IPS-18a (cell line): ENCODE results near the gene BOC.

Experiments
- H3K27ac ChIP-seq: one replicate; pipeline ENCODE4 v1.5.1; 2013; ENCODE audit warnings: low read length
- H3K27me3 ChIP-seq: one replicate; pipeline ENCODE4 v1.6.1; 2013; ENCODE audit warnings: mild to moderate bottlenecking, low read length; ENCODE audit not compliant: control insufficient read depth, insufficient read depth
- H3K36me3 ChIP-seq: one replicate; pipeline ENCODE4 v1.6.1; 2013; ENCODE audit warnings: low read depth, low read length; ENCODE audit not compliant: control insufficient read depth
- H3K4me1 ChIP-seq: one replicate; pipeline ENCODE4 v1.6.1; 2013; ENCODE audit warnings: low read depth, low read length; ENCODE audit not compliant: control insufficient read depth
- H3K4me3 ChIP-seq: one replicate; pipeline ENCODE4 v1.5.1; 2013; ENCODE audit warnings: low read length
- H3K9ac ChIP-seq: one replicate; pipeline ENCODE4 v1.6.1; 2013; ENCODE audit warnings: mild to moderate bottlenecking, low read length, moderate library complexity
- H3K9me3 ChIP-seq: one replicate; pipeline ENCODE4 v1.6.1; 2013; ENCODE audit warnings: low read depth, low read length; ENCODE audit not compliant: control insufficient read depth

Gene BOC

DNA sequence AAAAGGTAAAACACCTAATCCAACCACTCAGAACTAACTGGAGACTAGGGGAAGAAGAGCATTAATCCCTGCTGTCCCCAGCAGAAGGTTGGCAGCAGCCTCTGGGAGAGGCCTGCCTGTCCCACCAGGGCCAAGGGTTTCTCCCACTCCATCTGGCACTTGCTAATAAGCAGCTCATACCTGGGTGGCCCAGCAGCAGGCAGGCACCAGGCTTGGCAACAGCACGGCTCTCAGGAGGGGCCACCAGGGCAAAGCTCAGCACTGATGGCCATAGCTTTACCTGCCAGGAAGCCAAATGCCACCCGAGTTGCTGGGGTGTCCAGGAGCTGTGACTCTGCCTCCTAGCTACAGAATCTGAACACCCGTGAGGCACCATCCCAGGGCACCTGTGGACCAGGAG is 58.3 kb downstream of the BOC start:
- peaks cover 21% of the 10 kb centered on the region for H3K36me3 ChIP-seq
- no peak overlapping the region for H3K4me3 ChIP-seq
- H3K27ac ChIP-seq: no peak overlapping the region
- no peaks in the 10 kb centered on the region for H3K27me3 ChIP-seq
- no peaks in the 10 kb centered on the region for H3K9me3 ChIP-seq
- H3K9ac ChIP-seq: no peak overlapping the region
- H3K4me1 ChIP-seq: peaks cover 27% of the 10 kb centered on the region

DNA sequence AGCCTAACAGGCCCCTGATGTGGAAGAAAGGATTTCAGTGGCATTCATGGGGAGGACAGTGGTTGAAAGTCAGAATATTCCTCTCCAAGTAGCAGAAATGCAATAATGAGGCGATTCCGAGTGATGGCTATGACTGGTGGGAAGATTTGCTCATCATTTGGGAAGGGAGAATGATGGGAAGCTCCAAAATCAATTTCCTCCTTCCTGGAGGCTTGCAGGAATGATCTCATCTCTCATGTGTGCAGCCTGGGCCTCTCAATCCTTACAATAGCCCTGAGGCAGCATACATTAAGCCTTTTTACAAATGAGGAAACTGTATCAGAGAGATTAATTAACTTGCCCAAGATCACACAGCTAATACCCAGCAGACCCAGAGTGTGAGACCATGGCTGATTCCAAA is 58.7 kb downstream of the BOC start:
- Histone ChIP-seq H3K9me3 (no peaks in the 10 kb centered on the region), H3K36me3 (peaks cover 23% of the 10 kb centered on the region), H3K4me1 (peaks cover 23% of the 10 kb centered on the region)

DNA sequence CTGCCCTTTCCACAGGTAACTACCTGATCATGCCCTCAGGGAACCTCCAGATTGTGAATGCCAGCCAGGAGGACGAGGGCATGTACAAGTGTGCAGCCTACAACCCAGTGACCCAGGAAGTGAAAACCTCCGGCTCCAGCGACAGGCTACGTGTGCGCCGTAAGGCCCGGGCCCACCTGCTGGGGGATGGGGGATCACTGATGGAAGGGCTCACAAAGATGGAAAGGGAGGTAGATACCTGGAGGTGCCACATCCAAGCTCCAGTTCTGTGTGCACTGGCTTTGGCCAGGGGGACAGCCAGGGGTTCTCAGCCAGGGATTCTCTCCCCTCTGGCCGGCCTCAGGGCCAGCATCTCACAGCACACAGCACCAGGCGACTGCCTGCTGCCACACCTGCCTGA is 59.4 kb downstream of the BOC start:
- no peak overlapping the region for H3K4me3 ChIP-seq
- H3K4me1 ChIP-seq: peaks cover 19% of the 10 kb centered on the region
- H3K27ac ChIP-seq: no peak overlapping the region
- no peaks in the 10 kb centered on the region for H3K9me3 ChIP-seq
- H3K9ac ChIP-seq: no peak overlapping the region
- H3K27me3 ChIP-seq: no peaks in the 10 kb centered on the region
- H3K36me3 ChIP-seq: peaks cover 23% of the 10 kb centered on the region

More for the DNA sequence above, 58.7 kb downstream of the BOC start:
- no peaks in the 10 kb centered on the region for H3K27me3 ChIP-seq
- no peak overlapping the region for H3K27ac ChIP-seq
- H3K9ac ChIP-seq: no peak overlapping the region
- H3K4me3 ChIP-seq: no peak overlapping the region

DNA sequence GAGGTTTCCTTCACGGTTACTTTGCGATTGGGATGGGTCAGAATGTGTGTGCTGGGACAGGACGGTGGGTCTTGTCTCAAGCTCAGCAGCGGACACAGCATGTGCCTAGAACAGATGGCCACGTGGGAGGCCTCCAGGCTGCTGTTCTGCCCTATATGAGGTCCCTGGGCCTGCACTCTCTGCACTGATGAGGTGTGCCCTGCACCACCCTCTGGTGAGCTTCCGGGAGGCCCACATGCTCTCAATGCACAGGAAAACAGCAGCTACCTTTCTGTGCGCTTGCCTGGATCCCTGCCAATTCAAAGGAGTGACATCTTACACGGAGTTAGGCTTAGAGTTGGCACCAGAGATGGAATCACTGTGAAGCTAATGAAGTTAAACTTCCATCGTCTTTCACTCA is 59.8 kb downstream of the BOC start:
- Histone ChIP-seq H3K9me3 (no peaks in the 10 kb centered on the region), H3K9ac (no peak overlapping the region), H3K27ac (no peak overlapping the region), H3K4me3 (no peak overlapping the region), H3K27me3 (no peaks in the 10 kb centered on the region), H3K36me3 (peaks cover 23% of the 10 kb centered on the region), H3K4me1 (peaks cover 19% of the 10 kb centered on the region)

DNA sequence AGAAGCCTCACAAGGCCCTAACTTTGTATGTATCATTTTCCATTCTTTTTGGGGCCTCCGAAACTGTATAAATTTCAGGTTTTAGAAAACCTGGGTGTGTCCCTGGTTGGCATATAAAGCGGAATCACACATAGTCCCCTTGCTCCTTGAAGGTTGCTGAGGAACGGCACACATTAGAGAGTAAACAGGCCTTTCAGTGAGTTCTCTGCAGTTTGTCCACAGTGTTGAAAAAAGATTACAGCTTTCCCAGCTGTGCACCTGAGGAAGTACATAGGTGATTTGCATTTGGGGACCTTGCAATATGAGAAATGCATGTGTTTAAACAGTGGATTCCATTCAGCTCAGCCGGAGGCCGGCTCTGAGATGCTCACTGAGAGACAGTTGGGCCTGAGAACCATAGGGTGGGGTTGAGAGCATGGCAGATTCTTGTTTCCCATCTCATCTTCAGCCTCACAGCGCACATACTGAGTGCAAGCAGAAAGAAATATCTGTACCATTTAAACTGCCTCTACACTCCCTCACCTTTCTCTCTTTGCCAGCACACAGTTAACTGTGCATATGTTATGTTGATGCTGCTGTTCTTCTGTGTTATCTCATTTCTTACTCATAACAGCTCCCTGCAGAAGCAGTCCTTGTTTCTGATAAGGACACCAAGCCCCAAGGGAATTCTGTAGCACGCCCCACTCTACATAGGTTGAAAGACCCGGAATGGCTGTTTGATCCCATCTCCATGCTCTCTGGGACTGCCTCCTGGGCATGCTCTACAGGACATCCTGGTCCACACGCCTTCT is 60.4 kb downstream of the BOC start:
- Histone ChIP-seq H3K4me3 (no peak overlapping the region), H3K36me3 (peaks cover 23% of the 10 kb centered on the region), H3K9ac (no peak overlapping the region), H3K4me1 (peaks cover 16% of the 10 kb centered on the region), H3K9me3 (no peaks in the 10 kb centered on the region), H3K27ac (no peak overlapping the region), H3K27me3 (no peaks in the 10 kb centered on the region)

- Histone ChIP-seq H3K4me1 (peaks cover 14% of the 10 kb centered on the region), H3K9me3 (no peaks in the 10 kb centered on the region), H3K9ac (no peak overlapping the region), H3K27ac (no peak overlapping the region), H3K36me3 (peaks cover 23% of the 10 kb centered on the region), H3K27me3 (no peaks in the 10 kb centered on the region), H3K4me3 (no peak overlapping the region)
Observed at GRCh38 chr3:113272385-113272779, 61.0 kb downstream of the BOC start.

DNA sequence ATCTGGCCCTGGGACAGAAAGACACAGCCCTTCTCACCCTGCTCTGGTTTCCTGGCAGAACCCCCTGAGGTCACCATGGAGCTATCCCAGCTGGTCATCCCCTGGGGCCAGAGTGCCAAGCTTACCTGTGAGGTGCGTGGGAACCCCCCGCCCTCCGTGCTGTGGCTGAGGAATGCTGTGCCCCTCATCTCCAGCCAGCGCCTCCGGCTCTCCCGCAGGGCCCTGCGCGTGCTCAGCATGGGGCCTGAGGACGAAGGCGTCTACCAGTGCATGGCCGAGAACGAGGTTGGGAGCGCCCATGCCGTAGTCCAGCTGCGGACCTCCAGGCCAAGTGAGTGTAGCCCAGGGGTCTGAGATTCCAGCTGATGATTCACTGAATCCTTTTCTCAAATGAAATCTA is 61.7 kb downstream of the BOC start:
- peaks cover 14% of the 10 kb centered on the region for H3K4me1 ChIP-seq
- no peak overlapping the region for H3K9ac ChIP-seq
- H3K36me3 ChIP-seq: peaks cover 23% of the 10 kb centered on the region
- no peaks in the 10 kb centered on the region for H3K27me3 ChIP-seq
- H3K4me3 ChIP-seq: no peak overlapping the region
- no peaks in the 10 kb centered on the region for H3K9me3 ChIP-seq
- no peak overlapping the region for H3K27ac ChIP-seq

GRCh38 chr3:113273604-113274378 is 62.4 kb downstream of the BOC start:
- Histone ChIP-seq H3K27ac (no peak overlapping the region), H3K36me3 (peaks cover 23% of the 10 kb centered on the region), H3K27me3 (no peaks in the 10 kb centered on the region), H3K9me3 (no peaks in the 10 kb centered on the region), H3K4me1 (peaks cover 16% of the 10 kb centered on the region), H3K9ac (no peak overlapping the region), H3K4me3 (no peak overlapping the region)

- peaks cover 13% of the 10 kb centered on the region for H3K4me1 ChIP-seq
- H3K4me3 ChIP-seq: no peak overlapping the region
- no peak overlapping the region for H3K9ac ChIP-seq
- no peaks in the 10 kb centered on the region for H3K27me3 ChIP-seq
- H3K9me3 ChIP-seq: no peaks in the 10 kb centered on the region
- H3K36me3 ChIP-seq: peaks cover 23% of the 10 kb centered on the region
- H3K27ac ChIP-seq: no peak overlapping the region
Observed at GRCh38 chr3:113274425-113275257, 63.3 kb downstream of the BOC start.

DNA sequence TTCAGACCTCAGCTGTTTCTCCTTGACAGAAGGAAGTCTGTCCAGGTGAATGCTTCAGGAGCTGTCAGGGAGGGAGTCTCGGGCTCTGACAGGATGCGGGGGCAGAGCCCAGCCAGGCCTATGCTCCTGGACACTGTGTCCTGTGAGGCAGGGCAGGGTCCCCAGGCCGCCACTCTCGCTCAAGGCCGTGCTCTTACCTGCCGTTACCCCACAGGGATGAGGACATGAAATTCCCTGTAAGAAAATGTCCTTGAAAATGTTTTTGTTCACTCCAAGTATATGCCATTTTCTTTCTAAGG is 63.9 kb downstream of the BOC start:
- H3K4me3 ChIP-seq: no peak overlapping the region
- H3K27ac ChIP-seq: no peak overlapping the region
- no peaks in the 10 kb centered on the region for H3K9me3 ChIP-seq
- no peaks in the 10 kb centered on the region for H3K27me3 ChIP-seq
- H3K9ac ChIP-seq: no peak overlapping the region
- H3K36me3 ChIP-seq: peaks cover 23% of the 10 kb centered on the region
- H3K4me1 ChIP-seq: peaks cover 13% of the 10 kb centered on the region

GRCh38 chr3:113275583-113275928 is 64.2 kb downstream of the BOC start:
- Histone ChIP-seq H3K27ac (no peak overlapping the region), H3K27me3 (no peaks in the 10 kb centered on the region), H3K36me3 (peaks cover 21% of the 10 kb centered on the region), H3K9ac (no peak overlapping the region), H3K4me1 (peaks cover 13% of the 10 kb centered on the region), H3K4me3 (no peak overlapping the region), H3K9me3 (no peaks in the 10 kb centered on the region)
